Measurements from ENCODE around the gene DLD.

- TF ChIP-seq POLR2A (IDR thresholded peaks at IDR 0.05): no peak
- no peak for TF ChIP-seq CTCF (IDR thresholded peaks at IDR 0.05)
Measured at GRCh38 chr7:107918948-107919347, 28.0 kb downstream of the DLD start.
